GM10847 (cell line): ENCODE results near the gene SND1.

Source experiments
- POLR2A ChIP-seq: IDR thresholded peaks from 2 replicates; pipeline ENCODE4 v1.6.1; 2011; ENCODE audit not compliant: insufficient read length; ENCODE audit errors: extremely low read depth

SND1 gene

GRCh38 chr7:127807829-127808228, 155.8 kb downstream of the SND1 start:
- TF ChIP-seq POLR2A: no peak

DNA sequence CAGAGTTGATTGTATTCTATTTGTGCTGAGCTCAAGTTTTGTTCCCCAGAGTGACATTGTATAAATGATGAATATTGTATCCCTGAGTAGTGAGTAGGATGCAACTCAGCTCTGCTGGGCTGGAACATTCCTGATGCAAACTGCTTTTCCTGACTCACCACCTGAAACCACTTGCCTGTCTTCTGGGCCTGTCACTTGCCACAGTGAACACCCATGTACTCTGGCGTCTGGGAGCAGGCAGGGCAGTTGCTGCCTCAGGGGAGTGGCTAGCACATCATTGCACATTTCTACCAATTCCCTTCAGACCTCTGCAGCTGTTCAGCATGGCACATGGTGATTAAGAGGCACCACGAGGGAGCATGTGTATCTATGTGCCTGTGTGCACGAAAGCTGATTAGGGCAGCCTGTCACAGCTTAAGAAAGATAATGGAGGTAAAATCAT, 157.3 kb downstream of the SND1 start:
- TF ChIP-seq POLR2A: no peak

GRCh38 chr7:127810113-127810512, 158.1 kb downstream of the SND1 start:
- TF ChIP-seq POLR2A: no peak

- TF ChIP-seq POLR2A: no peak
Measured at GRCh38 chr7:127810696-127811660, 159.0 kb downstream of the SND1 start.

DNA sequence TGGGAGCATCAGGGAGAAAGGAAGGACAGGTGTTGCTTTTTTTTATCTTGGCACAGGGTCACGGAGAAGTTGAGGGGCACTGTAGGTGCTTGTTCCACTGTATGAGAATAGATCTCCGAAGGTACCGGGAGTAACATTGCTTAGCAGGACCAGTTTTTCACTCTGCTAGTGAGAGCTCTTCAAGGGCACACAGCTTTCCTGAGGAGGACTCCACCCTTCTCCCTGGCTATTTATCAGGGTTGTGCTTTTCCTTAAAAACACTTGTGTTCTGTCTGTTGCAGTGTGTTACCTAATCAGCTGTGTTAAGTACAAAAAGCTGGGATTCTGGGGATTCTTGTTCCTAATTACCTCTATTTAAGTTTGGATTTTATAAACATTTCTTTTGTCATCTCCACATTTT, 160.5 kb downstream of the SND1 start:
- TF ChIP-seq POLR2A: no peak

DNA sequence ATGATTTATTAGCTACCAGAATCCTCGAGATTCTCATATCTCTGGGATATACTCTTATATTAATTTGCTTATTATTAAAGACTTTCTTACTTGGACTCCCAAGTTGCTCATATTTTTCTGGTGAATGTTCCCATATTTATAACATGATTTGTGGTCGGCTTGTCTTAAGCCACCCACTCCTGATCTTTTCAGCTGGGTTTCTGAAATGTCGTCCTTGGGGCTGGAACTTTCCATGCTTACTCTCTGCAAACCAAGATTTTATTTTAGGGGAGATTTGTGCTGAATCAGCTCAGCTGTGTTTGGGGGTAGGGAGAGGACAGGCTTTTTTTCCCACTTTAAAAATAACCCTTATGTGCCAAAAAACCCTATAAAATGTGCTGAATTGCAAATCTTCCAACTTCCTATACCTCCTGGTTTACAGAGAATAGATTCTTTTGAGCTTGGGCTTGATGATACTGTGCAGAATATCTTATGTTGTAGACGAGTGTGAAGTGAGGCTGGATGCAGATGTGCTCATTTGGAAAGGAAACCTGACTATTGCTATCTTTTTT, 162.1 kb downstream of the SND1 start:
- TF ChIP-seq POLR2A: no peak

- TF ChIP-seq POLR2A: no peak
Measured at GRCh38 chr7:127815631-127816145, 163.7 kb downstream of the SND1 start.

GRCh38 chr7:127816354-127817190, 164.6 kb downstream of the SND1 start:
- no peak for TF ChIP-seq POLR2A

DNA sequence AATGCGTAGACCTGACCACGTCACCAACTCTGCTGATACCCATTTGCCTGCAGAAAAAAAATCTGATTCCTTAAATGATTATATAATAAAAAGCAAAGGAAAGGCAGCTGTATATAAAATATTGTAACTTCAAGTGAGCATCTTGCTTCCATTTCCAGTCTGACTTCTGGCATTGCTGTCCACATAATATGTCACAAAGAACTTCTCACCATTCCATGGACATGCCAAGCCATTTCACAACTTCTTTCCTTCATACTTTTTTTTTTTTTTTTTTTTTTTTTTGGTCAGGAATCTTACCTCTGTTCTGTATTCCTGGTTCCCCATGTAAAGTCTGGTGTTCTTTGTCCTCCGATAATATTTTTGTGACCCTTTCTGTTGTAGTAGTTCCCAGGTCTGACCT, 165.5 kb downstream of the SND1 start:
- TF ChIP-seq POLR2A: no peak

GRCh38 chr7:127818306-127818705, 166.3 kb downstream of the SND1 start:
- TF ChIP-seq POLR2A: no peak

GRCh38 chr7:127819975-127820731, 168.2 kb downstream of the SND1 start:
- no peak for TF ChIP-seq POLR2A

DNA sequence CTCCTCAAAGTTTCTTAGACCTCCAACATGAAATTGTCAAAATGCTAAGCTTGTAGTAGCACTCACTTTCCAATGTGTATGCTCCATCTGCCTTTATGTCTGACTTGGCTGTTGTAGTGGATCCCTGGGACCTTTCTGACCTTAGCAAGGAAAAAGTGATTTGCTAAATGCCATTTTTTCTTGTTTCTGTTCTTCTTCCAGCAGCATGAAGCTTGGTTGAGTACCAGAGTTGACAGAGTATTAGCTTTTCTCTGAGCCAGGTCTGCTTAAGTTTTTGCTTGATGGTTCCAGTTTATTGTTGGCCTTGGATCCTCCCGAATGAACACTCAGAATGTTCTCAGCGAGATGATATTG, 168.7 kb downstream of the SND1 start:
- no peak for TF ChIP-seq POLR2A

GRCh38 chr7:127821146-127821545, 169.2 kb downstream of the SND1 start:
- no peak for TF ChIP-seq POLR2A

- TF ChIP-seq POLR2A: no peak
Measured at GRCh38 chr7:127822822-127823508, 171.0 kb downstream of the SND1 start.

- TF ChIP-seq POLR2A: no peak
Measured at GRCh38 chr7:127824682-127825081, 172.7 kb downstream of the SND1 start.
